ENCODE measurements around the gene CASQ1.

DNA sequence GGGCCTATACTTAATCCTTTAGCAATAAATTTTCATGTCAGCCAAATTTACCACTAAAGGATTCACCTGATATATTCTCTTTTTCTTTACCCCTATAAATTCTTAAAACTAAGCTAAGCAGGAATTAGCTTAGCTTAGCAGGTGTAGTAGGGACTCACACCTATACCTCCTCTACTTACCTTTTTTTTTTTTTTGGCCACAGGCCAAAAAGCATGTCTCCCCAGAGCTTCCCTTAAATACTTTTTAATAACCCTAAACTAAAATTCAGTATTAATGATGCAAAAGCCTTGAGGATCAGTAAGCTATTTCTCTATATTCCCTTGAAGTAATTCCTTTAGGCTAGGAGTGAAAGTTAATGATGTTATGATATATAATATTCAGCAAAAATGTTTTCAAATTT is 38.1 kb downstream of the CASQ1 start:
- TF ChIP-seq, protein P1, sequence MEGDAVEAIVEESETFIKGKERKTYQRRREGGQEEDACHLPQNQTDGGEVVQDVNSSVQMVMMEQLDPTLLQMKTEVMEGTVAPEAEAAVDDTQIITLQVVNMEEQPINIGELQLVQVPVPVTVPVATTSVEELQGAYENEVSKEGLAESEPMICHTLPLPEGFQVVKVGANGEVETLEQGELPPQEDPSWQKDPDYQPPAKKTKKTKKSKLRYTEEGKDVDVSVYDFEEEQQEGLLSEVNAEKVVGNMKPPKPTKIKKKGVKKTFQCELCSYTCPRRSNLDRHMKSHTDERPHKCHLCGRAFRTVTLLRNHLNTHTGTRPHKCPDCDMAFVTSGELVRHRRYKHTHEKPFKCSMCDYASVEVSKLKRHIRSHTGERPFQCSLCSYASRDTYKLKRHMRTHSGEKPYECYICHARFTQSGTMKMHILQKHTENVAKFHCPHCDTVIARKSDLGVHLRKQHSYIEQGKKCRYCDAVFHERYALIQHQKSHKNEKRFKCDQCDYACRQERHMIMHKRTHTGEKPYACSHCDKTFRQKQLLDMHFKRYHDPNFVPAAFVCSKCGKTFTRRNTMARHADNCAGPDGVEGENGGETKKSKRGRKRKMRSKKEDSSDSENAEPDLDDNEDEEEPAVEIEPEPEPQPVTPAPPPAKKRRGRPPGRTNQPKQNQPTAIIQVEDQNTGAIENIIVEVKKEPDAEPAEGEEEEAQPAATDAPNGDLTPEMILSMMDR (IDR thresholded peaks at IDR 0.05; ENCODE audit: poor library complexity, severe bottlenecking): no peak
- no peak for TF ChIP-seq POLR2AphosphoS5 (IDR thresholded peaks at IDR 0.05)
- TF ChIP-seq MXI1 (conservative IDR thresholded peaks at IDR 0.05; ENCODE audit: poor library complexity, severe bottlenecking): no peak
- no peak for TF ChIP-seq EZH2 (IDR thresholded peaks at IDR 0.05; ENCODE audit: borderline replicate concordance, insufficient read depth, low read length, poor library complexity, severe bottlenecking)
- TF ChIP-seq, protein P2, sequence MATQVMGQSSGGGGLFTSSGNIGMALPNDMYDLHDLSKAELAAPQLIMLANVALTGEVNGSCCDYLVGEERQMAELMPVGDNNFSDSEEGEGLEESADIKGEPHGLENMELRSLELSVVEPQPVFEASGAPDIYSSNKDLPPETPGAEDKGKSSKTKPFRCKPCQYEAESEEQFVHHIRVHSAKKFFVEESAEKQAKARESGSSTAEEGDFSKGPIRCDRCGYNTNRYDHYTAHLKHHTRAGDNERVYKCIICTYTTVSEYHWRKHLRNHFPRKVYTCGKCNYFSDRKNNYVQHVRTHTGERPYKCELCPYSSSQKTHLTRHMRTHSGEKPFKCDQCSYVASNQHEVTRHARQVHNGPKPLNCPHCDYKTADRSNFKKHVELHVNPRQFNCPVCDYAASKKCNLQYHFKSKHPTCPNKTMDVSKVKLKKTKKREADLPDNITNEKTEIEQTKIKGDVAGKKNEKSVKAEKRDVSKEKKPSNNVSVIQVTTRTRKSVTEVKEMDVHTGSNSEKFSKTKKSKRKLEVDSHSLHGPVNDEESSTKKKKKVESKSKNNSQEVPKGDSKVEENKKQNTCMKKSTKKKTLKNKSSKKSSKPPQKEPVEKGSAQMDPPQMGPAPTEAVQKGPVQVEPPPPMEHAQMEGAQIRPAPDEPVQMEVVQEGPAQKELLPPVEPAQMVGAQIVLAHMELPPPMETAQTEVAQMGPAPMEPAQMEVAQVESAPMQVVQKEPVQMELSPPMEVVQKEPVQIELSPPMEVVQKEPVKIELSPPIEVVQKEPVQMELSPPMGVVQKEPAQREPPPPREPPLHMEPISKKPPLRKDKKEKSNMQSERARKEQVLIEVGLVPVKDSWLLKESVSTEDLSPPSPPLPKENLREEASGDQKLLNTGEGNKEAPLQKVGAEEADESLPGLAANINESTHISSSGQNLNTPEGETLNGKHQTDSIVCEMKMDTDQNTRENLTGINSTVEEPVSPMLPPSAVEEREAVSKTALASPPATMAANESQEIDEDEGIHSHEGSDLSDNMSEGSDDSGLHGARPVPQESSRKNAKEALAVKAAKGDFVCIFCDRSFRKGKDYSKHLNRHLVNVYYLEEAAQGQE (IDR thresholded peaks at IDR 0.05; ENCODE audit: borderline replicate concordance): no peak
